GM18511 (cell line): ENCODE measurements around the gene FRG2B.
"Not testable (repeated sequence)": the region's sequence is repeated elsewhere in the genome, so short reads cannot be mapped to it uniquely, and the experiment has no call there.

Source experiments
- ATAC-seq: cut with Tn5 transposase; IDR thresholded peaks from one replicate; pipeline ENCODE4 v1.9.1; 2021; ENCODE audit warnings: mild to moderate bottlenecking, moderate library complexity; ENCODE audit not compliant: unreplicated experiment

The FRG2B gene

DNA sequence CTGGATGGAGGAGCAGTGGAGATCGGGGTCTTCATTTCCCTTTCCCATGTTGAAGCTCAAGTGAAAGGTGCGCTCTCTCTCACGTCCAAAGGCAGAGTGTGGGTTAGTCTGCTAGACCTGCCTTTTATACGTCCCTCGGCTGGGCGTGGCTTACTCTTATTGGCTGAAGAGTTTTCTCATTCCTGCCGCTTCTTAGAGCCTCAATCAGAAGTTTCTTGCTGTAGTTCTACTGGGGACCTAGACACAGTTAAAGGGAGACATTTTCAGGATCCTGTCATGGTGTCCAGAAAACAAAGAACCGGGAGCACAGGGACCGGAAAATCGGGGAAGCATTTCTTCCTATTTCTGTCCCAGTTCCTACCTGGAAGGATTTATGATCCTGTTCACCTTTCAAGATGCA is at the start of gene FRG2B:
FRG2B (minus strand) TSS at position 101 of the 400 bp plus-strand sequence; CDS start at position 48, 53 bp downstream.
- not testable (repeated sequence) for ATAC-seq

DNA sequence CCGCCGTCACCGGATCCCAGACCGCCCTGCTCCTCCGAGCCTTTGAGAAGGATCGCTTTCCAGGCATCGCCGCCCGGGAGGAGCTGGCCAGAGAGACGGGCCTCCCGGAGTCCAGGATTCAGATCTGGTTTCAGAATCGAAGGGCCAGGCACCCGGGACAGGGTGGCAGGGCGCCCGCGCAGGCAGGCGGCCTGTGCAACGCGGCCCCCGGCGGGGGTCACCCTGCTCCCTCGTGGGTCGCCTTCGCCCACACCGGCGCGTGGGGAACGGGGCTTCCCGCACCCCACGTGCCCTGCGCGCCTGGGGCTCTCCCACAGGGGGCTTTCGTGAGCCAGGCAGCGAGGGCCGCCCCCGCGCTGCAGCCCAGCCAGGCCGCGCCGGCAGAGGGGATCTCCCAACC is 40.9 kb upstream of the FRG2B start:
- ATAC-seq, result not testable (repeated sequence)

DNA sequence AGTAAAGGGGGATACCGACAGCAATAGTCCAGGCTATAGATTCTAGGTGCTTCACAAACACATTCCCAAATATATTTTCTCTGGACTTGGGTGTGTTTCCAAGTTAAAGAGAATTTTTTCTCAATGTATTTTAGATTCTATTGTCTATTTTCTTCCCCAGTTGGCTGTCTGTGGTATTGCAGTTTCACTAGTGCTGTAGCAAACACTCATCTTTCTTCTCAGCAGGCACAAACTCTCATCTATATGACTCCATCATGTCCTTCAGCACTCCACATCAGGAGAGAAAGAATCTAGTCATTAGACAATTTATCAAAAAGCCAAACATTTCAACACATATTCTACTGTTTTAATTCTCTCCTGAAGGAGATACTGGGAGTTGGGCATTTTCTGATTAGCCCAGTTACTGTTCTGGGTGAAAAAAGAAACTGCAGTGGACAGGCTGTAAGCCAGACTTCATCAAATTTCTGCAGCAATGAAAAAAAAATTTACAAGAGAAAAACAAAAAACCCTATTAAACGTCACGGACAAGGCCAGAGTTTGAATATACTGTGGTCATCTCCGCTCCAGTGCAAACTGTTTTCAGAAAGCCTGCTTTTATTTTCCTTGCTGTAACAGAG is 37.1 kb upstream of the FRG2B start:
- ATAC-seq, result not testable (repeated sequence)

DNA sequence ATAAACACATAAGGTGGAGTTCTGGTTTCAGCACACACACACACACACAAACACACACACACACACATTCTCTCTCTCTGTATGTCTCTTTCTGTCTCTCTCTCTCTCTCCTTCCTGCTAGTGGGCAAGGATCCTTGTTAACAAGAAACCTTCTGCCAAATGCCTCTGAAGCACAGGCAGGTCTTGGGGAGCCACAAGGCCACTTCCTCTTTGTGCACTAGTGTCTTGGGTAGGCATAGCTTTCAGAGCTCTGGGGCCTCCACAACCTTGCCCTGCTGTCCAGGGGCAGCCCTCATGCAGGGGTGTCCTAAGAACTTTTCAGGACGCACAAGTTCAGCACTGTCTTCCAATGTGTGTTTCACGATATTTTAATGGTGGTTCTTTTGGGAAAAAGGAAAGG is 34.5 kb upstream of the FRG2B start:
- not testable (repeated sequence) for ATAC-seq

DNA sequence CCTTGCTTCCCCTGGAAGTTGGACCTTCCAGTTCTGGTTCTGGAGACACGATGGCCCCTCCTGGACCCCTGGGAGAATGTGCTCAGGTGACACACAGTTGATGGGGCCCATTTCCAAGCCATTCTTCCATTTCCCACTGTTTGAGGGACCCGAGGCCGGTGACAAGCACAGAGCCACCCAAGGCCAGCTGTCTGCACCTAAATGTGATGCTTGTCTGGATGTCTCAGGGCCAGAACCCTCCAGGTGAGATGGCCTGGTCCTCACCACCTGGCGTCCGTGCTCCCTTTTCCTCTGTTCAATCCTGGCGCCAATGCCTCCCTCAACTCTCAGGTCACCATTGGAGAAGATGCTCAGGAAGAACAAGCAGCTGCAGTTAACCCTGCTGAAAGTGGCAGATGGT is 33.9 kb upstream of the FRG2B start:
- not testable (repeated sequence) for ATAC-seq

DNA sequence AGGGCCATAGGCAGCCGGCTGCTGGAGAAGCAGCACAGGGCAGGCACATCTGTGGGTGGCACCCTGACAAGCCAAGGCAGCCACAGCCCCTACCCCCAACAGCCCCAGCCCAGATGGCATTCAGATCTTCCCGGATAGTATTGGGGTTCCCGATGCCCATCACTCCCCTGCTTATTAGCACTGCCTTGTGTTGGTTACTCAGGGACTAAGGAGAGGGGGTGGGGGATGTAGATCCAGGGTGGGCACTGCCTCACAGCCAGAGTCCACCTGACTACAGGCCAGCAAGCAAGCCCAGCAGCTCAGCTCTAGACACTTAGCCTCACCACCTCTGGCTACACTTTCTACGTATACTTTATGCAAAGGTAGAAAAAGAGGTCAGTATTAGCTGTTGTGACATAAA is 30.7 kb upstream of the FRG2B start:
- not testable (repeated sequence) for ATAC-seq

DNA sequence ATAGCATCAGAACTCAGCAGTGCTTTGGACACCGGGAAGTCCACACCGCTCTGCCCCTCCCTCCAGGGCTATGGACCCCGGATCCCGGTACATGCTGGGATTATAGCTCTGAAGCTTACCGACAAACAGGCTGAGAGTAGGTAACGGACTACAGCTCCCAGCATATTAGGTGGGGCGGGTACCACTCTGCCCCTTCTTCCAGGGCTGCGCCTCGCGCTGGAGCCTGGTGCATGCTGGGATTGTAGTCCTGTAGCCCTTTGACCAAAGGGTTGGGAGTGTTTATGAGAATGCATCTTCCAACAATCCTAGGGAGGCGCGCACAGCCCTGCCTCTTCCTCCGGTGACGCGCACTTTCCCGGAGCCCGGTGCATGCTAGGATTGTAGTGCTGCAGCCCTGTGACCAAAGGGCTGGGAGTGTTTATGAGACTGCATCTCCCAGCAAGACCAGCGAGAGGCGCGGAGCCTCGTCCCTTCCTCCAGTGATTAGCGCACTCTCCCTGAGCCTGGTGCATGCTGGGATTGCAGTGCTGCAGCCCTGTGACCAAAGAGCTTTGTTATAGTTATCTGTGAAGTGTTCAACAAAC is 22.4 kb upstream of the FRG2B start:
- ATAC-seq, result not testable (repeated sequence)

DNA sequence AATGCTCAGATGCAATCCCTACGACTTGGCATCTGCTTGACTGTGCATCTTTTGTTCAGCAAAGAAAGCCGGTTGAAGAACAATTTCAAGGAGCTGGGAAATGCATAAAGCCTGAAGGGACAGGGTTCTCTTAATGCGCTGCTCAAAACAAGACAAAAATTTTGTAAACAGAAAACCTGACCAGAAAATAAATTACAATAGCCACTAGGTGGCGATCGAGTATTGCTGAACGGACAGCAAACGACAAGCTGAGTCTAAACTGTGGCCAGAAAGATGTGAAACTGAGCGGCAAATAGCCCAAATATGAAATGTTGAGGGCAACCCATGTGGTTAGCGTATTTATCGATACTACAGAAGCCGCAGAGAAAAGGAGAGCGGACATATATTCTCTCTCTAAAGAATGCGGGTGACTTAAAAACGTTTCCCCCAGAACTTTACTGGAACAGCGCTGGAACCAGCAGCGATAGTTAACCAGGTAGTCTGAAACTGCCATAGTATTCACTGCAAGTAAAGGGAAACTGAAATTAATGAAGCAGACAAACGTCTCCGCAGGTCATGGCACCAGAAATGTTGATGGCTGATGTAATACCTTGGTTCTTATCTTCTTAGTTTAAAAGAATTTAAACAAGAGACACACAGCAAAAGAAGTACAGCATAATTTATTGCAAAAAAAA is 20.6 kb upstream of the FRG2B start:
- peak; percentile 97 for ATAC-seq

DNA sequence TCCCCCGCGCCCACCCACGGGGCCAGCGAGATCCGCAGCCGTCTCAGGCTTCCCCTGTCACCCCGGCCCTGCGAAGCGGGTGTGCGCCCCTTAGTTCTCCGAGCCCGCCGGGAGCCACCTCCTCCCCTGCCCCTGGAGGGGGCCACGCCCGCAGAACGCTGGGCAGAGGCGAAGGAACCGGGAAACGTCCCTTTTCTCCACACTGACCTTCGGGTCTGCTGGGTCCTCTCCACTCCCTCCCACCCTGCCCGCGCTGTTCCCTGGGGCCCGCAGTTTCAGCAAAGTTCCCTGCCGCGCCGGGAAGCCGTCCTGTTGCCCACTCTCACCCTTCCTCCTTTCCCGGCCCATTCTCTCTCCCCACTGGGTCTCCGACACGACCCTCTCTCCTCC is 11.2 kb upstream of the FRG2B start:
- ATAC-seq, result not testable (repeated sequence)

DNA sequence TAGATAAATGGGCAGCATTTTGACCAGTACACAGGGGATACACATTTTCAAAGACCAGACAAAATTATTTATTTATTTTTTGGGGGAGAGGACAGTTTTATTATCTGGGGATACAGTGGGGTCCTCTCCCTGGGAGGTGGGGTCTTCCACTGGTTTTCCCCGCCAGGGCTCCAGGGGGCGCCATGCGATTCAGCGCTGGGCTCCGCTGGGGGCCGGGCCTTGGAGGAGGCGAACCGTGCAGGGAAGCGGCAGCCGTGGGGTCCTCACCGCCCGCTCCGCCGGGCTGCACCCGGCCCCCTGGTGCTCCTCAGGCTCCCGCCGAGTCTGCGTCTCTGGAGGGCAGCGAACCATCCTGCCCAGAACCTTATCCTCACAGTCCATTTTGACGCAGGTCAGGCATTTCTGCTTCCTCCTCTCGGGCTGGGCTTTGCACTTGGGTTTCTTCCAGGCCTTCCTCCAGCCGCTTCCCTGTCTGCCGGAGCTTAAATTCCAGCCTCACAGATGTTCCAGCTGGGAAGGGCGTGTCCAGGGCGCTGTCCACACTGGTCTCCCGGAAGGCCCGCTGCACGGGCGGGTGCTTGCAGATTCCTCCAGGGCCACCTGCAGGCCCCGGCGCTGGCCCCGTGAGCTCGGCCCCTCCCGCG is 10.7 kb upstream of the FRG2B start:
- peak; percentile 81 for ATAC-seq

DNA sequence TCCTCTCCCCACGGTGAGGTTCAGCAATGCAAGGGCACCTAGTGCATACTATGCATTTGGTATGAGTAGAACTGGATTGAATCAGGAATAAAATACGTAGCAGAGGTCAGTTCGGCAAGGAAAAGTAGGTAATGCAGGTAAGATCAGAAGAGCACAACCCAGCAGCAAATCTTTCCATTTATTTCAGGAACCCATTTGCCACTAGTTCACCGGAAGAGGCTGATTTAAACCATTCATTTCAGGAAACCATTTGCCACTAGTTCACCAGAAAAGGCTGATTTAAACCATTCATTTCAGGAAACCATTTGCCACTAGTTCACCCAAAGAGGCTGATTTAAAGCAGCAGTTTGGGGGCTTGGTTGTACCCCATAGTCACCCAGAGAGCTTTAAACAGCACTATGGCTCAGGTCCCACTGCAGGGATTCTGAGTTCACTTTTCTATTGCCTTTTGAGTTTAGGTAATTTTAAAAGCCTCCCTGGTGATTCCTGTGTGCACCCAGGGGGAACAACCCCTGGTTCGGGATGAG is 4.2 kb upstream of the FRG2B start:
- not testable (repeated sequence) for ATAC-seq

DNA sequence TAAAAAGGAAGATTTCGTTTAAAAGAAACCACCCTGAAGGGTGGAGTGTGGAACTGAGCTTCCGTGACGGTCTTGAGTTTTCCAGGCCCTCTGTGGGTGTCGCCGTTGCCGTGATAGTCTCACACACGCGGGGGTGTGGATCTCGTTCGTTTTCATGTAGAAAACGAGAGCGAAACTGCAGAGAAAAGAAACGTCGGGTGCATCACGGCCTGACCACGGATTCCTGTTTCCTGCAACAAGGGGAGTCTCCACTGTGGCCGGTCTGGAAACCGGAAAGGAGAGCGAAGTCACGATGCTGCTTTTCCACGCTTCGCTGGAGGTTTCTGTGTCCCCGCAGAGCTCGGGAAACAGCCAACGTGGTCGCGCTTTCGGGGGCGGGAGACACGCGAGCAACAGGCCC is 4.1 kb downstream of the FRG2B start:
- ATAC-seq, result not testable (repeated sequence)

DNA sequence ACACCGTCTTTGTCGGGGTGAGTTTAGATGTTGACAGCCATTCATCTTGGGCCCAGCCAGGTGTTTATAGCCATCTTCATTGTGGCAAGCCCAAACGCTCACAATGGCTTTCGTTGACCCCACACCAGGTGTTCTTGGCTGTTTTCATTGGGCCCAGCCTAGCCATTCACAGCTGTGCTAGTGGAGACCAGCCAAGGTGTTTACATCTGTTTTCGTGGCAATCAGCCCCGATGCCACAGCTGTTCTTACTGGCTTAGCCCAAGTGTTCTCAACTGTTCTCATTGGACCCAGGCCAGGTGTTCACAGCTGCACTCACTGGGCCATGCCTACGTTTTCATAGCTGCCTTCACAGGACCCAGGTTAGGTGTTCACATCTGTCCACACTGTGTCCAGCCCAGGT is 7.7 kb downstream of the FRG2B start:
- no peak for ATAC-seq

DNA sequence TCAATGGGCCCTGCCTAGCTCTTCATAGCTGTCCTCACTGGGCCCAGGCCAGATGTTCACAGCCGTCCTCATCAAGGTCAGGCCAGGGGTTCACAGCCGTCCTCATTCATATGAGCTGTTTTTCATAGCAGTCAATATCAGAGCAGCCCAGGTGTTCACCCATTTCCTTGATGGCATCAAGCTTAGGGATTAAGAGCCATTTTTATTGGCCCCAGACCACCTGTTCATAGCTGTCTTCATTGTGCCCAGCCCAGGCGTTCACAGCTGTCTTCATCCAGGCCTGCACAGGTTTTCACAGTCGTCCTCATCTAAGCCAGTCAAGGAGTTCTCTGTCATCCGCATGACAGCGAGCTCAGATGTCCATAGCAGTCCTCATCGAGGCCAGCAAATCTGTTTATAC is 9.4 kb downstream of the FRG2B start:
- ATAC-seq, result no peak

DNA sequence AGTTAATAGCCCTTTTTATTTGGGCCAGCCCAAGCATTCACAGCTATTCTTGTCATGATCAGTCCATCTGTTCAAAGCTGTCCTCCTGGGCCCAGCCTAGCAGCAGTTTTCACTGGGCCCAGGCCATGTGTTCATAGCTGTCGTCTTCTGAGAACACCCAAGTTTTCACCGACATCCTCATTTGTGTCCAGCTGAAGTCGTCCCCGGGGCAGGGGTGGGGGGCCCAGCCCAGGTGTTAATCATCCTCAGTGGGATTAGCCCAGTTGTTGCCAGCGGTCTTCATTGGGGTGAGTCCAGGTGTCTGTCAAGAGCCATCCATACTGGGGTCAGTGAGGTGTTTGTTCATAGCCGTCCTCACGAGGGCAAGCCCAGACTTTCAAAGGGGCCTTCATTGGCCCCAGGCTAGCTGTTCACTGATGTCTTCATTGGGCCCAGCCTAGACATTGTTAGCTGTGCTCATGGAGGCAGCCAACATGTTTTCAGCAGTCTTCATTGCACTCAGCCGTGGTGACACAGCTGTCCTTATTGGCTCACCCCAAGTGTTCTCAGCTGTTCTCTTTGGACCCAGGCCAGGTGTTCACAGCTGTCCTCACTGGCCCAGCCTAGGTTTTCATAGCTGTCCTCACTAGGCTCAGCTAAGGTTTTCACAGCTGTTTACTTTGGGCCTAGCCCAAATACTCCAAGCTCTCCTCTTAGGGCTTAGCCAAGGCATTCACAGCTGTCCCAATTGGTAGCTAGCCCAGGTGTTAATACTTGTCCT is 10.0 kb downstream of the FRG2B start:
- no peak for ATAC-seq

DNA sequence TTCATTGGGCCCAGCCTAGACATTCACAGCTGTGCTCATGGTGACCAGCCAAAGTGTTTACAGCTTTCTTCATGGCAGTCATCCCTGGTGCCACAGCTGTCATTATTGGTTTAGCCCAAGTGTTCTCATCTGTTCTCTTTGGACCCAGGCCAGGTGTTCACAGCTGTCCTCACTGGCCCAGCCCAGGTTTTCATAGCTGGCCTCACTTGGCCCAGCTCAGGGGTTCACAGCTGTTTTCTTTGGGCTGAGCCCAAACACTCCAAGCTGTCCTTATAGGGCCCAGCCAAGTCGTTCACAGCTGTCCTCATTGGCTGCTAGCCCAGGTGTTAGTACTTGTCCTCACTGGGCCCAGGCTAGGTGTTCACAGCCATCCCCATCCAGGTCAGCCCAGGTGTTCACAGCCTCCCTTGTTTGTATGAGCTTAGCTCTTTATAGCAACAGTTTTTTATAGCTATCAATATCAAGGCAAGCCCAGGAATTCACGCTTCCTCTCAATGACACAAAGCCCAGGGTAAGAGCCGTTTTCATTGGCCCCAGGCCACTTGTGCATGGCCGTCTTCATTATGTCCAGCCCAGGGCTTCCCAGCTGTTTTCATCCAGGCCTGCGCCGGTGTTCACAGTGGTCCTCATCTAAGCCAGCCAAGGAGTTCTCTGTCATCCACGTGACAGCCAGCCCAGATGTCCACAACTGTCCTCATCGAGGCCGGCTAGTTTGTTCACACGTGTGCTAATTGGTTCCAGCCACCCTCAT is 11.6 kb downstream of the FRG2B start:
- ATAC-seq, result no peak

DNA sequence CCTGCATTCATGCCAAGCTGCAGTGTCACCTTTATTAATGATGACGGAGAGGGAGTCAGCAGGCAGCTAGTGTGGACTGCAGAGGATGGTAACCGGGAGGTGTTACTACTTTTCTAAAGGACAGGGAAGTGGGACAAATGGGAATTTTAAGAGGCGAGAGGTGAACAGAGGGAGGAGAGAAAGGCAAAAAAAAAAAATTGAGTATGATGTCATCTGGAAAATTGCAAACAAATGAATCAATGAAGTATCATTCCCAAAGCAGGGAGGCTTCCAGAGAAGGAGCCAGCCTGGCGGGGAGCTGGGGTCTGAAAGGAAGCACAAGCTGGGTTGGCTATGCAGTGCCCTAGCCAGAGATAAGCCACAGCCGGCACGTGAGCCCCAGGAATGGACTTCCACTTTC is 12.9 kb downstream of the FRG2B start:
- no peak for ATAC-seq

DNA sequence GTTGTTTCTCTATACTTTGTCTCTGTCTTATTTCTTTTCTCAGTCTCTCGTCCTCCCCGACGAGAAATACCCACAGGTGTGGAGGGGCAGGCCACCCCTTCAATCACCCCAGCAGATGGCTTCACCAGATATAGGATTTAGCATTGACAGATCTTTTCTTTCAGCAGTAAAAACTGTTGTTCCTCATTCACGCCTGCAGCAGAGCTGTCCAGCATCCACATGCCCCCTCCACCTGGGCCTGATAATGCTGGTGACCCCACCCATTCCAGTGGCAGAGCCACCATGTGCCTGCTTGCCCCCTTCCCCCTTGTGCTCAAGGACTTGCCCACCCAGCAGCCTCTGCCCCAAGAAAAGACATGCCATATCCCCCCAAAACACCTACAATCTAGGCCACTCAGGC is 15.5 kb downstream of the FRG2B start:
- no peak for ATAC-seq

DNA sequence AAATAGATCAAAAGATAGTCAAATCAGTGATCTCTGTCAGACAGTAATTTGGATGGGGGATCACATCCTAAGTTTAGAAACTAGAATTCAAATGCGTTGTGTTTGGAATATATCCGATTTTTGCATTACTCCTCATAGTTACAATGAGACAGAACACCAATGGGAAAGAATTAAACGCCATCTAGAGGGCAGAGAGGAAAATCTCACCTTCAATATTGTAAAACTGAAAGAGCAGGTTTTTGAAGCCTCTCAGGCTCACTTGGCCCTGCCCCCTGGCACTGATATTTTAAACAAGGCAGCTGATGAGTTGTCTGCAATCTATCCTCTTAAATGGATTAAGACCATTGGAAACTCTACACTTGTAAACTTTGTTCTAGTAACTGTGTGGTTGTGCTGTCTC is 17.7 kb downstream of the FRG2B start:
- ATAC-seq, result no peak

DNA sequence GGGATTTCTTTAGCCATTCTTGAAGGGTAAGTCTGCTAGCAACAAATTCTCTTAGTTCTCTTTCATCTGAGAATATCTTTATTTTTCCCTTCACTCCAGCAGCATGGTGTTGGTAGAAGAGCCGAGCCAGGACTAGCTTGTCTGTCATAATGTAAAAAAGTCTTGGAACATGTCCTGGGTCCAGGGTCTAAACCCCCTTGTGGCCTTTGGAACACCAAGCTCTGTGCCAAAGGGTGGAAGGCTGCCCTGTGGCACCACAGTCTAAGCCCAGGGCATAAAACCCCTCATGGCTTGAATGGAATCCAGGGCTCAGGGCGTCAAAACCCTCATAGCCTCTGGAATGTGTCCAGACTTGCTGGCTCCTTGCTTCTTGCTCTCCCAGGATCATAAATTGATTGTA is 23.2 kb downstream of the FRG2B start:
- ATAC-seq, result not testable (repeated sequence)
